Fibroblast of villous mesenchyme (primary cell): Measurements from ENCODE around the gene SNTB2. TPM values are rescaled to one million over a fixed set of nuclear protein-coding genes. Genes with fewer than 3 reads are reported as not detected.
"Not testable (repeated sequence)": the region's sequence is repeated elsewhere in the genome, so short reads cannot be mapped to it uniquely, and the experiment has no call there.

Experiments
- DNase-seq: peaks from one replicate; pipeline ENCODE4 v3.0.0-alpha.2; 2010; ENCODE audit warnings: low read depth
- H3K4me3 ChIP-seq: 2 replicates; pipeline ENCODE4 v1.5.1; 2011; ENCODE audit warnings: low read depth, mild to moderate bottlenecking, low read length
- CTCF ChIP-seq: IDR thresholded peaks from 2 replicates; pipeline ENCODE4 v1.5.1; 2012; ENCODE audit warnings: low read depth, mild to moderate bottlenecking, low read length; ENCODE audit not compliant: insufficient read depth
- total RNA-seq: library from RNA; depleted of rRNA; stranded (reverse); fragments of >200 nt; gene quantifications from 2 replicates; pipeline ENCODE4 v1.2.3, GENCODE V29; 2012

Gene SNTB2
- total RNA-seq, 1 donor: 73.4 TPM

- peak; percentile 48 for DNase-seq
- no peak for TF ChIP-seq CTCF
- H3K4me3 ChIP-seq: no peak overlapping the region
These were observed 56.5 kb downstream of the SNTB2 start for GRCh38 chr16:69243479-69243878.

- no peak for TF ChIP-seq CTCF
- no peak overlapping the region for H3K4me3 ChIP-seq
- no peak for DNase-seq
These were observed 57.4 kb downstream of the SNTB2 start for GRCh38 chr16:69244336-69244735.

GRCh38 chr16:69250081-69250480, 63.1 kb downstream of the SNTB2 start:
- H3K4me3 ChIP-seq: no peak overlapping the region
- TF ChIP-seq CTCF: no peak
- DNase-seq: no peak

GRCh38 chr16:69253870-69254341, 66.9 kb downstream of the SNTB2 start:
- peak; percentile 82 for DNase-seq
- H3K4me3 ChIP-seq: no peak overlapping the region
- no peak for TF ChIP-seq CTCF

GRCh38 chr16:69259428-69259764, 72.4 kb downstream of the SNTB2 start:
- not testable (repeated sequence) for DNase-seq, H3K4me3 ChIP-seq

GRCh38 chr16:69260019-69260418, 73.1 kb downstream of the SNTB2 start:
- no peak overlapping the region for H3K4me3 ChIP-seq
- no peak for TF ChIP-seq CTCF
- DNase-seq: no peak

GRCh38 chr16:69260506-69260905, 73.5 kb downstream of the SNTB2 start:
- H3K4me3 ChIP-seq: no peak overlapping the region
- no peak for DNase-seq
- no peak for TF ChIP-seq CTCF
